MCF 10A (cell line): ENCODE results near the gene MLF1. TPM values are rescaled to one million over a fixed set of nuclear protein-coding genes. Genes with fewer than 3 reads are reported as not detected.

Experiments used
- BruUV-seq: library from RNA; stranded (reverse); fragments of 400-500 nt; replicated peaks from 2 replicates; lab custom pipeline; 2021; lab: Mats Ljungman, UMichigan
- CTCF ChIA-PET: fragments of 300-600 bp; sonication (Branson Sonifier 250); formaldehyde crosslinking; extraction: SDS; loops from one replicate; lab custom pipeline; 2021; ENCODE audit warnings: antibody characterized with exemption, inconsistent platforms; lab: Yijun Ruan, JAX
- POLR2A ChIA-PET: fragments of 300-600, 350-650 bp; sonication (Branson Sonifier 250); formaldehyde crosslinking; extraction: SDS; loops from one replicate; lab custom pipeline; 2020; ENCODE audit warnings: antibody characterized with exemption, inconsistent platforms; lab: Yijun Ruan, JAX
- DNase-seq: peaks from one replicate; pipeline ENCODE4 v3.0.0-alpha.2; 2018; ENCODE audit not compliant: unreplicated experiment
- H3K27ac Mint-ChIP-seq: one replicate; pipeline ENCODE4 v1.8.0; 2022; ENCODE audit warnings: mild to moderate bottlenecking, low read depth, mixed read lengths; ENCODE audit not compliant: unreplicated experiment
- H3K27me3 Mint-ChIP-seq: one replicate; pipeline ENCODE4 v1.8.0; 2022; ENCODE audit warnings: mixed read lengths; ENCODE audit not compliant: insufficient read depth, unreplicated experiment
- H3K36me3 Mint-ChIP-seq: one replicate; pipeline ENCODE4 v1.8.0; 2022; ENCODE audit warnings: mild to moderate bottlenecking, moderate library complexity, mixed read lengths; ENCODE audit not compliant: insufficient read depth, unreplicated experiment
- H3K4me1 Mint-ChIP-seq: one replicate; pipeline ENCODE4 v1.8.0; 2022; ENCODE audit warnings: mixed read lengths; ENCODE audit not compliant: insufficient read depth, unreplicated experiment
- H3K4me3 Mint-ChIP-seq: one replicate; pipeline ENCODE4 v1.8.0; 2022; ENCODE audit warnings: mild to moderate bottlenecking, moderate library complexity, mixed read lengths; ENCODE audit not compliant: unreplicated experiment
- H3K9me3 Mint-ChIP-seq: one replicate; pipeline ENCODE4 v1.8.0; 2022; ENCODE audit warnings: mixed read lengths; ENCODE audit not compliant: unreplicated experiment
- intact Hi-C: fragments of 100-400 bp; cut with micrococcal nuclease; formaldehyde crosslinking; loops from 2 replicates; pipeline ENCODE4 v1.14.1; 2022
- total RNA-seq: library from RNA; stranded (reverse); gene quantifications from 2 replicates; pipeline ENCODE4 v1.2.3, GENCODE V29; 2022
- TF ChIP-seq, protein P1 (sequence below): fragments of 200-600 bp; IDR thresholded peaks from one replicate; pipeline ENCODE4 v1.8.0; 2022; ENCODE audit warnings: antibody characterized with exemption, mild to moderate bottlenecking; ENCODE audit not compliant: unreplicated experiment

The MLF1 gene
- total RNA-seq, 1 experiment from 2014 or later: 6.8 TPM

- Mint-ChIP-seq H3K4me3 (no peak overlapping the region), H3K9me3 (no peaks in the 10 kb centered on the region)
- CTCF ChIA-PET: no interaction called here
Observed at GRCh38 chr3:158590223-158590622, 19.2 kb downstream of the MLF1 start.

GRCh38 chr3:158600787-158601186 is 29.8 kb downstream of the MLF1 start:
- intact Hi-C loops: no loop called here
- BruUV-seq: no TSS peak
- H3K27me3 Mint-ChIP-seq: no peaks in the 10 kb centered on the region
- CTCF ChIA-PET: interaction anchor here (0.7 kb wide), 1 partner anchor 432 kb away, joined by 3 read pairs; no protein-coding TSS in a partner anchor
- H3K4me1 Mint-ChIP-seq: no peaks in the 10 kb centered on the region
- no peaks in the 10 kb centered on the region for H3K9me3 Mint-ChIP-seq
- POLR2A ChIA-PET: no interaction called here
- H3K4me3 Mint-ChIP-seq: no peak overlapping the region
- no peak for DNase-seq
- TF ChIP-seq, protein P1, sequence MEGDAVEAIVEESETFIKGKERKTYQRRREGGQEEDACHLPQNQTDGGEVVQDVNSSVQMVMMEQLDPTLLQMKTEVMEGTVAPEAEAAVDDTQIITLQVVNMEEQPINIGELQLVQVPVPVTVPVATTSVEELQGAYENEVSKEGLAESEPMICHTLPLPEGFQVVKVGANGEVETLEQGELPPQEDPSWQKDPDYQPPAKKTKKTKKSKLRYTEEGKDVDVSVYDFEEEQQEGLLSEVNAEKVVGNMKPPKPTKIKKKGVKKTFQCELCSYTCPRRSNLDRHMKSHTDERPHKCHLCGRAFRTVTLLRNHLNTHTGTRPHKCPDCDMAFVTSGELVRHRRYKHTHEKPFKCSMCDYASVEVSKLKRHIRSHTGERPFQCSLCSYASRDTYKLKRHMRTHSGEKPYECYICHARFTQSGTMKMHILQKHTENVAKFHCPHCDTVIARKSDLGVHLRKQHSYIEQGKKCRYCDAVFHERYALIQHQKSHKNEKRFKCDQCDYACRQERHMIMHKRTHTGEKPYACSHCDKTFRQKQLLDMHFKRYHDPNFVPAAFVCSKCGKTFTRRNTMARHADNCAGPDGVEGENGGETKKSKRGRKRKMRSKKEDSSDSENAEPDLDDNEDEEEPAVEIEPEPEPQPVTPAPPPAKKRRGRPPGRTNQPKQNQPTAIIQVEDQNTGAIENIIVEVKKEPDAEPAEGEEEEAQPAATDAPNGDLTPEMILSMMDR: no peak
- H3K27ac Mint-ChIP-seq: no peak overlapping the region
- no peaks in the 10 kb centered on the region for H3K36me3 Mint-ChIP-seq

More at GRCh38 chr3:158590223-158590622, 19.2 kb downstream of the MLF1 start:
- Mint-ChIP-seq H3K36me3 (no peaks in the 10 kb centered on the region), H3K27me3 (no peaks in the 10 kb centered on the region), H3K4me1 (no peaks in the 10 kb centered on the region), H3K27ac (no peak overlapping the region)
- DNase-seq: no peak
- BruUV-seq: no TSS peak
- intact Hi-C loops: no loop called here
- TF ChIP-seq, protein P1: no peak
- POLR2A ChIA-PET: no interaction called here

DNA sequence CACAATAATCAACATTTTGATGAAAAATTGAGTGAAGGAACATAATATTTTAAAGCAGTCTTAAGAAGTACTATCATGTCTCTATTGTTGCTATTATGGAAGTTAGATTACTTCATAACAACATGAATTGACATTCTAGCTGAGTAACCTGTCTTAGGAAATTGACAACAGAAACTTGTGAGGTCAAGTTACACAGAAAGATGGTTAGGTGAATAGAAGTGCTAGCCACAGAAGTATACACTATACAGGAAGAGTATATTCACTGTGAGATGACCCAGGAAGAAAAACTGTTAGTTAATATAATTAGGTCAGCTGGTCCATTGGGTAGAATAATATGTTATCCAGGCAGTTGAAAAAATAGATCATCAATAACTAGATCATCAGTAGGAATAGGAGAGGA is 31.2 kb downstream of the MLF1 start:
- H3K9me3 Mint-ChIP-seq: no peaks in the 10 kb centered on the region
- no peaks in the 10 kb centered on the region for H3K4me1 Mint-ChIP-seq
- no peaks in the 10 kb centered on the region for H3K27me3 Mint-ChIP-seq
- ChIA-PET POLR2A (no interaction called here), CTCF (no interaction called here)
- intact Hi-C loops: no loop called here
- BruUV-seq: no TSS peak
- TF ChIP-seq, protein P1: no peak
- no peaks in the 10 kb centered on the region for H3K36me3 Mint-ChIP-seq
- H3K4me3 Mint-ChIP-seq: no peak overlapping the region
- DNase-seq: no peak
- H3K27ac Mint-ChIP-seq: no peak overlapping the region

- DNase-seq: peak; percentile 11
- Mint-ChIP-seq H3K9me3 (no peaks in the 10 kb centered on the region), H3K27me3 (no peaks in the 10 kb centered on the region), H3K27ac (no peak overlapping the region), H3K36me3 (no peaks in the 10 kb centered on the region), H3K4me1 (no peaks in the 10 kb centered on the region), H3K4me3 (no peak overlapping the region)
- BruUV-seq: no TSS peak
- TF ChIP-seq, protein P1: no peak
- CTCF ChIA-PET: interaction anchor here (0.6 to 1.0 kb wide), 2 partner anchors 25 to 36 kb away, joined by 6 read pairs; no protein-coding TSS in a partner anchor
- intact Hi-C loops: no loop called here
- POLR2A ChIA-PET: interaction anchor here (0.6 to 1.1 kb wide), 2 partner anchors 11 to 65 kb away, joined by 3 read pairs; no protein-coding TSS in a partner anchor
Observed at GRCh38 chr3:158617982-158618875, 47.2 kb downstream of the MLF1 start.
